Tibial nerve (tissue), 4 donors: Measurements from ENCODE around the gene PYGM.

Experiments used
- CTCF ChIP-seq, 5 experiments: fragments of 200-600 bp in 3 of 5; fragments of 450-650 bp in 2 of 5; sonication (generic) in 3 of 5; IDR thresholded peaks; one replicate each; pipeline ENCODE4 v1.5.1; 2016 to 2019; ENCODE audit warnings: antibody characterized with exemption in 5 of 5, mild to moderate bottlenecking in 3 of 5, moderate library complexity in 2 of 5
- EP300 ChIP-seq, 2 donors: sonication (generic); formaldehyde crosslinking; IDR thresholded peaks; one replicate each; pipeline ENCODE4 v1.6.1; 2017; ENCODE audit warnings: antibody characterized with exemption in 2 of 2, mild to moderate bottlenecking in 1 of 2
- POLR2A ChIP-seq, 2 donors: fragments of 450-650 bp; IDR thresholded peaks; one replicate each; pipeline ENCODE4 v1.6.1; 2017; ENCODE audit warnings: antibody characterized with exemption in 2 of 2, mild to moderate bottlenecking in 2 of 2, moderate library complexity in 2 of 2

GRCh38 chr11:64760759-64761420 lies 1.1 kb upstream of the PYGM start:
- TF ChIP-seq CTCF (IDR thresholded peaks at IDR 0.05), result no peak
- no peak for TF ChIP-seq POLR2A (IDR thresholded peaks at IDR 0.05)
- TF ChIP-seq EP300 (IDR thresholded peaks at IDR 0.05), result no peak
